ENCODE measurements around the gene MIDN.

- TF ChIP-seq CTCF (tag by site-specific recombination; IDR thresholded peaks at IDR 0.05), result no peak
- TF ChIP-seq ZBTB44 (tag by site-specific recombination; IDR thresholded peaks at IDR 0.05), result peak; percentile 88
These were observed 27.0 kb downstream of the MIDN start, which contains the start of gene FAM174C for GRCh38 chr19:1275260-1275975.
